Subcutaneous abdominal adipose tissue (tissue), 5 donors: ENCODE data around the gene FANCE.
"Not testable (repeated sequence)": the region's sequence is repeated elsewhere in the genome, so short reads cannot be mapped to it uniquely, and the experiment has no call there.

Source experiments
- H3K27ac ChIP-seq: one replicate; pipeline ENCODE4 v1.7.0; 2013; ENCODE audit warnings: low read depth, mild to moderate bottlenecking, inconsistent platforms, low read length, moderate library complexity
- H3K27me3 ChIP-seq, 5 donors: one replicate each; pipeline ENCODE4 v1.7.0; 2013; ENCODE audit warnings: low read length in 5 of 5, inconsistent platforms in 1 of 5; ENCODE audit not compliant: control insufficient read depth in 5 of 5, insufficient read depth in 4 of 5
- H3K36me3 ChIP-seq, 5 donors: one replicate each; pipeline ENCODE4 v1.7.0; 2013; ENCODE audit warnings: low read length in 5 of 5; ENCODE audit not compliant: control insufficient read depth in 5 of 5, insufficient read depth in 5 of 5
- H3K4me1 ChIP-seq, 5 donors: one replicate each; pipeline ENCODE4 v1.7.0; 2013; ENCODE audit warnings: low read length in 5 of 5, mild to moderate bottlenecking in 3 of 5, moderate library complexity in 1 of 5; ENCODE audit not compliant: control insufficient read depth in 5 of 5, insufficient read depth in 5 of 5
- H3K4me3 ChIP-seq, 5 donors: one replicate each; pipeline ENCODE4 v1.7.0; 2013; ENCODE audit warnings: low read length in 5 of 5, low read depth in 1 of 5
- H3K9ac ChIP-seq, 5 donors: one replicate each; pipeline ENCODE4 v1.7.0; 2013; ENCODE audit warnings: low read length in 5 of 5, mild to moderate bottlenecking in 4 of 5, moderate library complexity in 3 of 5
- H3K9me3 ChIP-seq, 5 donors: one replicate each; pipeline ENCODE4 v1.7.0; 2013; ENCODE audit warnings: low read length in 5 of 5; ENCODE audit not compliant: control insufficient read depth in 5 of 5
- donor health status: healthy.
- donor health status: healthy.
- donor health status: healthy.
- donor health status: healthy.
- donor health status: healthy.

FANCE gene

DNA sequence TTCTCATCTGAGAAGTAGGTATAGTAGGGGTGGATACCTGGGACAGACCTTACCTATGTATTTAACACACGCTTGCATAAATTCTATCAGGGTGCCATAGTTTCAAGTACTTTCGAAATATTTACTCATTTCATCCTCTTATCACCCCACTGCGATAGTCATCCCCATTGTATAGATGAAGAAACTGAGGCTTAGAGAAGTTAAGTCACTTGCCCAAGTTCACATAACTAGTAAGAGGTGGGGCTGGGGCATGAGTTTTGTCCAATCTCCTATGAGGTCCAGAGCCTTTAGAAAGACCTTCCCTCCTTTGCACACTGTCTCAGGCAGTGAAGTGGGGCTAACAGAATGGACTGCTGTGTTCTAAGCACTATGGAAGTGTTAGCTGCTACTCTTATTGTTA lies 54.4 kb downstream of the FANCE start:
- Histone ChIP-seq H3K36me3 (no peaks in the 10 kb centered on the region), H3K9ac (no peak overlapping the region), H3K9me3 (peaks cover 0 to 5% (median 0%) of the 10 kb centered on the region in 5 donors), H3K27me3 (peaks cover 28 to 66% (median 48%) of the 10 kb centered on the region in 5 donors), H3K27ac (no peak overlapping the region), H3K4me1 (peaks cover 0 to 4% (median 0%) of the 10 kb centered on the region in 5 donors), H3K4me3 (no peak overlapping the region)

DNA sequence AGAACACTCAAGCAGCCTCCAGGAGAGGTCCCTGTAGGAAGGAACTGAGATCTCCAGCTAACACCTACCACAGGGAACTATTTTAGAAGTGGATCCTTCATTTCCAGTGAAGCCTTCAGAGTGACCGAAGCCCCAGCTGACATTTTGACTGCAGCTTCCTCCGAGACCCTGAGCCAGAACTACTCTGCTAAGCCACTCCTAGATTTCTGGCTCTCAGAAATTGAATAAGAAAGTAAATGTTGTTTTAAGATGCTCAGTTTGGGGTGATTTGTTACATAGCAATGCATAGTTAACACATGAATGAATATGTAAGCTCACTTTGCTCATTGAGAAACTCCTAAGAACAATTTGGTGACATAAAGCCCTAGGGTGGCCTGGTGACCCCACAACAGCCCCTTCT lies 55.1 kb downstream of the FANCE start:
- peaks cover 30 to 68% (median 48%) of the 10 kb centered on the region in 5 donors for H3K27me3 ChIP-seq
- H3K36me3 ChIP-seq, result no peaks in the 10 kb centered on the region
- no peak overlapping the region for H3K27ac ChIP-seq
- H3K4me1 ChIP-seq, result peaks cover 0 to 5% (median 0%) of the 10 kb centered on the region in 5 donors
- peaks cover 0 to 5% (median 0%) of the 10 kb centered on the region in 5 donors for H3K9me3 ChIP-seq
- no peak overlapping the region for H3K4me3 ChIP-seq
- H3K9ac ChIP-seq, result no peak overlapping the region

DNA sequence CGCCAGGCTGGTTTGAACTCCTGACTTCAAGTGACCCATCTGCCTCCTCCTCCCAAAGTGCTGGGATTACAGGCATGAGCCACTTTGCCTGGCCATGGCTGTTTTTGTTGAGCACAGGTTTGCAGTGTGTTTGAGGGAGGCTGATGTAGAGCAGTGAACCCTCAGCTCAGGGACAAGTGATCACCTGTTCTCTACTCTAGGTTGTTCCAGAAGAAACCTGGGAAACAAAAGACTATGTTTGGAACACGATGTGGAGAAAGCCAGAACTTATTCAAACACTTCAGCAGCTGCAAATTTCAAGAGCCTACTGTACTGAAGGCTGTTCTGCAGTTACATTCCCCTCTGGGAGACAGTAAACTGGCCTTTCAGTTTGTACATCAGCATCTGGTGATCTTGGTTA lies 55.9 kb downstream of the FANCE start:
- Histone ChIP-seq H3K4me3 (no peak overlapping the region), H3K27me3 (peaks cover 35 to 72% (median 48%) of the 10 kb centered on the region in 5 donors), H3K27ac (no peak overlapping the region), H3K4me1 (peaks cover 0 to 5% (median 0%) of the 10 kb centered on the region in 5 donors), H3K9me3 (peaks cover 0 to 5% (median 0%) of the 10 kb centered on the region in 5 donors), H3K36me3 (no peaks in the 10 kb centered on the region), H3K9ac (no peak overlapping the region)

DNA sequence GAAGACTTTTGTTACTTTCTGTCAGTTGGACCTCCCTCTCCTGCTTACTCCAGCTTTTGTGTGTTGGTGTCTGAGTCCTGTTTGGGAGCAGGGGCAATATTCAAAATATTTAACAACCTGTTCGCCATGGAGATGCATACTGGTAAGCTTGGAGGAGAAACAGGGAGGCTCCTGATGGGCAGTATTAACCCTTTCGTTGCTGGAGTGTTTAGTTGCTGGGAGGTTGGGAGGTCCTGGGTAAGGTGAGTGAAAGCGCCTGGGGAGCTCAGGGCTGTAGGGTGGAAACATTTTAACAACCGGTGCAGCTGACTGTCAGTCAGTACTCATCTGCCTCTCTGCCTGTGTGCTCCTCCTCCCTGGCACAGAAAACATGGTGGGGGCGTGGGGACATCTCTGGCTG lies 56.4 kb downstream of the FANCE start:
- peaks cover 32 to 67% (median 44%) of the 10 kb centered on the region in 5 donors for H3K27me3 ChIP-seq
- H3K36me3 ChIP-seq, result no peaks in the 10 kb centered on the region
- H3K4me1 ChIP-seq, result peaks cover 0 to 5% (median 0%) of the 10 kb centered on the region in 5 donors
- H3K9me3 ChIP-seq, result peaks cover 0 to 5% (median 0%) of the 10 kb centered on the region in 5 donors
- no peak overlapping the region for H3K4me3 ChIP-seq
- H3K9ac ChIP-seq, result no peak overlapping the region
- no peak overlapping the region for H3K27ac ChIP-seq

DNA sequence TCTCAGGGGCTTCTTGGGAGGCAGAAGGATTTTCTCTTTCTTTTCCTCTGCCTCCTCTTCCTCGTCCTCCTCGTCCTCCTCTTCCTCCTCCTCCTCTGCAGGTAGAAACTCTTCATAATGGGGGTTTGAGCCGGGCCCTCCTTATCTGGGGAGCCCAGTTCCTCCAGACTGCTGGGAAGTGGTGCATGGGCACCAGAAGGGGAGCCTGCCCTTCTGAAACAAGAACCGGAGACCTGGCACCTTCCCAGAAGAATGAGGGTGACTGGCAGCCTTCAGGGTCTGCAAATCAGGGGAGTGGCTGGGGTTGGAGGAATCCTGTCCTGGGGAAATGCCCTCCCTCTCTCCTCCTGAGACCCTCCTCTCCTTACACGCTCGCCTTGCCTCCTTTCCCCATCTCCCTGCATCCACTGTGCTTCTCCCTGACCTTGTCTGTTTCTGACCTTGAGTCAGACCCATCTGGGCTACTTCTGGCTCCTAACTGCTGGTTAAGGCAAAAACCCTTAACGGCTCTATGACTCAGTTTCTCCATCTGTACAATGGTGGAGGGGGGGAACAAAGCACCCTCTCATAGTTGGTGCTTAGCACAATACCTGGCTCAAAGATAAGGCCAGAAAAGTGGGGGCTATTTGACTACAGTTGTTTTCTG lies 58.9 kb downstream of the FANCE start:
- H3K4me3 ChIP-seq, result no peak overlapping the region
- H3K9ac ChIP-seq, result no peak overlapping the region
- H3K4me1 ChIP-seq, result peaks cover 0 to 5% (median 0%) of the 10 kb centered on the region in 5 donors
- H3K27ac ChIP-seq, result no peak overlapping the region
- peaks cover 22 to 50% (median 29%) of the 10 kb centered on the region in 5 donors for H3K27me3 ChIP-seq
- peaks cover 0 to 5% (median 0%) of the 10 kb centered on the region in 5 donors for H3K9me3 ChIP-seq
- no peaks in the 10 kb centered on the region for H3K36me3 ChIP-seq

DNA sequence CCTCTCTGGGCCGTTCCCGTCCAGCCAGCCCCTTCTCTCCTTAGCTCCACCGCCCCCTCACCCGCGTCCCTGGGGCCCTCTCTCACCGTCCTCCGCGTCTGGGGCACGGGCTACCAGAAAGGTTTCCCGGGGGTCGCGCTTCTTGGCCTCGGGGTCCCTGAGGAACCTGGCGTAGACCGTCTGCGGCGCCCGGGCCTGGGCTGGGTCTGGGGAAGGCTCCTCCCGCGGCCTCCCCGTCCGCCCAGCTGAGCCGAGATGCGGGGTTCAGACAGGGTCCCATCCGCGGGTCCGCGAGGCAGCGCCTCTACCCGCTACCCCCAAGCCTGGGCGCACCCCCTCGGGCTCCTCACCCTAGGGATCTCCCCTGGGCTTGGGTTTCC lies 59.4 kb downstream of the FANCE start:
- H3K9ac ChIP-seq, result no peak overlapping the region
- H3K27me3 ChIP-seq, result peaks cover 20 to 50% (median 24%) of the 10 kb centered on the region in 5 donors
- peaks cover 0 to 5% (median 0%) of the 10 kb centered on the region in 5 donors for H3K9me3 ChIP-seq
- no peak overlapping the region for H3K4me3 ChIP-seq
- peaks cover 0 to 5% (median 0%) of the 10 kb centered on the region in 5 donors for H3K4me1 ChIP-seq
- no peak overlapping the region for H3K27ac ChIP-seq
- H3K36me3 ChIP-seq, result no peaks in the 10 kb centered on the region

DNA sequence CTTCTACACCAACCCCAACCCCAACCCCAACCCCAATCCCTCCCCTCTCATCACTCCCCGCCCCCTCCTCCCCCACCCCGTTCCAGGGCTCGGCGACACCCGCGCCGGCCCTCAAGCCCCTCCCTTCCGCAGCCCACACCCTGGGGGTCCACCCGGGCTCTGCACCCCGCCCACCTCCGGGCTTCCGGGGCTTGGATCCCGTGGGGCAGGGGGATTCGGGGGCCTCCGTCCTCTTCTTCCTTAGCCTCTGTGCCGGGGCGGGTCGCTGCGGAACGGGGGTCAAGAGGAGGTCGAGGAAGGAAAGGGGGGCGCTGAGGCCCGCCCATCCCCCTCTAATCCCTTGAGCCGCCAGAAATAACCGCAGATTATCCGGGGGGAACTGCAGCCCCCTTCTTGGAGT lies 59.9 kb downstream of the FANCE start:
- peaks cover 16 to 47% (median 20%) of the 10 kb centered on the region in 5 donors for H3K27me3 ChIP-seq
- H3K4me1 ChIP-seq, result peaks cover 0 to 5% (median 0%) of the 10 kb centered on the region in 5 donors
- no peak overlapping the region for H3K9ac ChIP-seq
- H3K9me3 ChIP-seq, result peaks cover 0 to 1% (median 0%) of the 10 kb centered on the region in 5 donors
- H3K4me3 ChIP-seq, result no peak overlapping the region
- H3K27ac ChIP-seq, result no peak overlapping the region
- no peaks in the 10 kb centered on the region for H3K36me3 ChIP-seq

DNA sequence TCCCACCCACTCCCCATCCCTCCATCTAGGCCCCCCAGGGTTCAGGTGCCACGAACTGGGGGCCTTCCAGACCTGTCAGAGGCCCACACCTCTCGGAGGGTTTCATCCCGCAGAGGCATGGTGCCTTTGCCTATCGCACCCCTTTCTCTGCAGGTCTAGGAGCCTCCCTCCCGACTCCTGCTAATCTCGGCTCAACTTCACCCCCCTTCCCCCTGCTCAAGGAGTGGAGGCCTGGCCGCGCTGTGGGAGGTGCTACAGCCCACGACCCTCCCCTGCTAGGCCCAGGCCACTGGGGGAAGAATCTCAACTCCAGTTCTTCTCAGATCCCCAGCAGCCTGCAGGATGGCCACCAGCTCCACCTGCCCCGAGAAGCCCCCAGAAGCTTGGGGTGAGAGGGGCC lies 60.6 kb downstream of the FANCE start, which contains the start of gene TULP1:
TULP1 (minus strand) TSS at position 157 of the 400 bp plus-strand sequence; CDS start at position 119, 38 bp downstream.
- peaks cover 0 to 5% (median 0%) of the 10 kb centered on the region in 5 donors for H3K4me1 ChIP-seq
- H3K36me3 ChIP-seq, result no peaks in the 10 kb centered on the region
- no peaks in the 10 kb centered on the region for H3K9me3 ChIP-seq
- H3K4me3 ChIP-seq, result no peak within 1 kb of the TSS
- no peak within 1 kb of the TSS for H3K9ac ChIP-seq
- H3K27ac ChIP-seq, result no peak within 1 kb of the TSS
- peaks cover 16 to 42% (median 20%) of the 10 kb centered on the region in 5 donors for H3K27me3 ChIP-seq

DNA sequence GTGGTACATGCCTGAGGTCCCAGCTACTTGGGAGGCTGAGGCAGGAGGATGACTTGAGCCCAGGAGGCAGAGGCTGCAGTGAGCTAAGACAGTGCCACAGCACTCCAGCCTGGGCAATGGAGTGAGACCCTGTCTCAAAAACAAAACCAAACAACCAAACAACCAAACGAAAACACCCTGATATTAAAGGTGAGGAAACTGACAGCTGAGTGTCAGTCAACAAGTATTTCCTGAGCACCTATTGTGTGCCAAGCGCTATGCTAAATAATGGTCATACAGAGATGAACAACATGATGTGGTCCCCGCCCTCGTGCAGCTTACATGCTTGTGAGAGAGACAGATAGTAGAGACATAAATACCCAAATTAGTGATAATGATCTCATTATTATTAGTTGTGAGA lies 62.4 kb downstream of the FANCE start:
- no peak overlapping the region for H3K27ac ChIP-seq
- H3K9ac ChIP-seq, result no peak overlapping the region
- no peak overlapping the region for H3K4me3 ChIP-seq
- H3K36me3 ChIP-seq, result no peaks in the 10 kb centered on the region
- peaks cover 12 to 24% (median 16%) of the 10 kb centered on the region in 5 donors for H3K27me3 ChIP-seq
- no peaks in the 10 kb centered on the region for H3K9me3 ChIP-seq
- peaks cover 0 to 5% (median 0%) of the 10 kb centered on the region in 5 donors for H3K4me1 ChIP-seq

DNA sequence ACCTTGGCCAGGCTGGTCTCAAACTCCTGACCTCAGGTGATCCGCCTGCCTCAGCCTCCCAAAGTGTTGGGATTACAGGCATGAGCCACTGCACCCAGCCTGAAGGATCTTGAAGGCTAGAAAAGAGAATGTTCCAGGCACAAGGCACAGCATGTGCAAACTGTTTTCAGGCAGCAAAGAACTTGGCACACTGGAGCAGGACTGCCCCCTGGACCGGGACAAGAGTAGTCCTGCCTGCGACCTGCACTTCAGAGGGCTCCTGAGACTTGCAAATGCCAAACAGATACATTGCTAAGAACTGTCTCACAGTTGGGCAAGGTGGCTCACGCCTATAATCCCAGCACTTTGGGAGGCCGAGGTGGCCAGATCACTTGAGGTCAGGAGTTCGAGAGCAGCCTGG lies 63.8 kb downstream of the FANCE start:
- H3K9me3 ChIP-seq, H3K9ac ChIP-seq, H3K4me1 ChIP-seq, H3K27ac ChIP-seq, H3K36me3 ChIP-seq, H3K4me3 ChIP-seq: not testable (repeated sequence)
- peaks cover 6 to 14% (median 10%) of the 10 kb centered on the region in 5 donors for H3K27me3 ChIP-seq
